HG03469 (cell line): ENCODE measurements around the gene ZNF750.

Source experiments
- ATAC-seq: cut with Tn5 transposase; IDR thresholded peaks from one replicate; pipeline ENCODE4 v1.9.1; 2021; ENCODE audit warnings: mild to moderate bottlenecking, moderate library complexity, moderate number of reproducible peaks; ENCODE audit not compliant: unreplicated experiment

Gene ZNF750

GRCh38 chr17:82873521-82873920 is 33.7 kb upstream of the ZNF750 start:
- no peak for ATAC-seq

GRCh38 chr17:82872591-82873520 is 33.0 kb upstream of the ZNF750 start:
- ATAC-seq, result no peak

- ATAC-seq, result no peak
Measured at GRCh38 chr17:82871776-82872561, 32.1 kb upstream of the ZNF750 start.

GRCh38 chr17:82871056-82871775 is 31.4 kb upstream of the ZNF750 start:
- peak; percentile 42 for ATAC-seq

GRCh38 chr17:82870541-82870940 is 30.7 kb upstream of the ZNF750 start:
- ATAC-seq, result no peak

GRCh38 chr17:82870091-82870491 is 30.3 kb upstream of the ZNF750 start:
- no peak for ATAC-seq

GRCh38 chr17:82869536-82869935 is 29.7 kb upstream of the ZNF750 start:
- ATAC-seq, result no peak

GRCh38 chr17:82868715-82869131 is 28.9 kb upstream of the ZNF750 start:
- ATAC-seq, result no peak

GRCh38 chr17:82867763-82868325 is 28.0 kb upstream of the ZNF750 start:
- no peak for ATAC-seq

GRCh38 chr17:82866590-82867191 is 26.9 kb upstream of the ZNF750 start:
- no peak for ATAC-seq

- no peak for ATAC-seq
Measured at GRCh38 chr17:82865774-82866395, 26.1 kb upstream of the ZNF750 start.

GRCh38 chr17:82865274-82865673 is 25.5 kb upstream of the ZNF750 start:
- ATAC-seq, result no peak

- ATAC-seq, result no peak
Measured at GRCh38 chr17:82864713-82865248, 25.0 kb upstream of the ZNF750 start.

GRCh38 chr17:82863941-82864712 is 24.3 kb upstream of the ZNF750 start:
- ATAC-seq, result peak; percentile 58

- ATAC-seq, result no peak
Measured at GRCh38 chr17:82863383-82863940, 23.6 kb upstream of the ZNF750 start.

GRCh38 chr17:82862737-82863382 is 23.0 kb upstream of the ZNF750 start:
- ATAC-seq, result no peak

- ATAC-seq, result no peak
Measured at GRCh38 chr17:82862191-82862590, 22.4 kb upstream of the ZNF750 start.

GRCh38 chr17:82861393-82861775 is 21.6 kb upstream of the ZNF750 start:
- ATAC-seq, result no peak
